ENCODE measurements around the gene CDH19. TPM values are rescaled to one million over a fixed set of nuclear protein-coding genes. Genes with fewer than 3 reads are reported as not detected.

The CDH19 gene
- total RNA-seq, 6 experiments from 2014 or later: 0.84 to 4.6 (median 1.9) TPM

GRCh38 chr18:66510357-66511045, 93.4 kb downstream of the CDH19 start:
- Histone ChIP-seq H3K9me3 (no peaks in the 10 kb centered on the region), H3K36me3 (no peaks in the 10 kb centered on the region), H3K4me3 (no peak overlapping the region), H3K27ac (no peak overlapping the region), H3K4me1 (no peaks in the 10 kb centered on the region), H3K27me3 (no peaks in the 10 kb centered on the region)
- intact Hi-C loops (cut with DNase I): no loop called here
- TF ChIP-seq CTCF (IDR thresholded peaks at IDR 0.05) (no peak), POLR2A (IDR thresholded peaks at IDR 0.05) (no peak)
- ATAC-seq: no peak
- 54% methylated on average over 5 of the region's 5 CpGs for WGBS (ENCODE audit: insufficient coverage, low coverage, low lambda C conversion rate, missing lambda C conversion rate)
- no peak for DNase-seq

GRCh38 chr18:66508937-66509336, 95.0 kb downstream of the CDH19 start:
- Histone ChIP-seq H3K27ac (no peak overlapping the region), H3K27me3 (no peaks in the 10 kb centered on the region), H3K36me3 (no peaks in the 10 kb centered on the region), H3K9me3 (no peaks in the 10 kb centered on the region), H3K4me1 (no peaks in the 10 kb centered on the region), H3K4me3 (no peak overlapping the region)
- 79% methylated on average over 3 of the region's 3 CpGs for WGBS (ENCODE audit: insufficient coverage, low coverage, low lambda C conversion rate, missing lambda C conversion rate)
- ATAC-seq: no peak
- no peak for DNase-seq
- TF ChIP-seq CTCF (IDR thresholded peaks at IDR 0.05): no peak
- TF ChIP-seq POLR2A (IDR thresholded peaks at IDR 0.05): no peak
- intact Hi-C loops (cut with DNase I): no loop called here

GRCh38 chr18:66506178-66506577, 97.7 kb downstream of the CDH19 start:
- DNase-seq (no peak), ATAC-seq (no peak)
- intact Hi-C loops (cut with DNase I): no loop called here
- Histone ChIP-seq H3K9me3 (no peaks in the 10 kb centered on the region), H3K36me3 (no peaks in the 10 kb centered on the region), H3K27ac (no peak overlapping the region), H3K4me1 (no peaks in the 10 kb centered on the region), H3K4me3 (no peak overlapping the region), H3K27me3 (no peaks in the 10 kb centered on the region)
- TF ChIP-seq POLR2A (IDR thresholded peaks at IDR 0.05) (no peak), CTCF (IDR thresholded peaks at IDR 0.05) (no peak)
- 60% methylated on average over 1 of the region's 1 CpG for WGBS (ENCODE audit: insufficient coverage, low coverage, low lambda C conversion rate, missing lambda C conversion rate)

- no peak for ATAC-seq
- TF ChIP-seq POLR2A (IDR thresholded peaks at IDR 0.05) (no peak), CTCF (IDR thresholded peaks at IDR 0.05) (no peak)
- 49% methylated on average over 6 of the region's 6 CpGs for WGBS (ENCODE audit: insufficient coverage, low coverage, low lambda C conversion rate, missing lambda C conversion rate)
Measured at GRCh38 chr18:66497351-66497750, 106.5 kb downstream of the CDH19 start.

More at GRCh38 chr18:66497351-66497750, 106.5 kb downstream of the CDH19 start:
- Histone ChIP-seq H3K27me3 (no peaks in the 10 kb centered on the region), H3K4me1 (no peaks in the 10 kb centered on the region), H3K36me3 (no peaks in the 10 kb centered on the region), H3K9me3 (no peaks in the 10 kb centered on the region), H3K4me3 (no peak overlapping the region), H3K27ac (no peak overlapping the region)
- no peak for DNase-seq
- intact Hi-C loops (cut with DNase I): no loop called here
